ENCODE measurements around the gene MED12. TPM values are rescaled to one million over a fixed set of nuclear protein-coding genes. Genes with fewer than 3 reads are reported as not detected.

The MED12 gene
- total RNA-seq, 4 donors from 2014 or later = 26.5 to 41.4 (median 40.0) TPM

DNA sequence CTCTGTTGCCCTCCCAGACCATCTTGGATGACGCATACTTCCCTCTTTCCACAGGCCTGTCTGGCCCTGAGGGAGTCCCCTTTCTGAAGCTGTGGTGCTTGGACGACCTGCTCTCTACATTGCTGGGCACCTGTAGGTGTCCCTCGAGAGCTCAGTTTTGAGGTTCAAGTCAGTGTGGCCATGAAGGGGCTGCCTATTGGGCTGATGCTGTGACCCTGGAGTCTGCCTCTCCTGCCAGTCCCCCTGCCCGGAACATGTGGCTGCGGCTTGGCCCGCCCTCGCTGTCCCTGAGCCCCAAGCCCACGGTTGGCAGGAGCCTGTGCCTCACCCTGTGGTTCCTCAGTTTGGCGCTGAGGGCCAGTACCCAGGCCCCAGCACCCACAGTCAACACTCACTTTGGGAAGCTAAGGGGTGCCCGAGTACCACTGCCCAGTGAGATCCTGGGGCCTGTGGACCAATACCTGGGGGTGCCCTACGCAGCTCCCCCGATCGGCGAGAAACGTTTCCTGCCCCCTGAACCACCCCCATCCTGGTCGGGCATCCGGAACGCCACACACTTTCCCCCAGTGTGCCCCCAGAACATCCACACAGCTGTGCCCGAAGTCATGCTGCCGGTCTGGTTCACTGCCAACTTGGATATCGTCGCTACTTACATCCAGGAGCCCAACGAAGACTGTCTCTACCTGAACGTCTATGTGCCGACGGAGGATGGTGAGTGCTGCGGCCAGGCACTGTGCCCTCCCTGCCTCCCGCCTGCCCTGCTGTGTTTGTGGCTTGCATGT, 29.3 kb downstream of the MED12 start:
- no peaks in the 10 kb centered on the region for H3K36me3 ChIP-seq

DNA sequence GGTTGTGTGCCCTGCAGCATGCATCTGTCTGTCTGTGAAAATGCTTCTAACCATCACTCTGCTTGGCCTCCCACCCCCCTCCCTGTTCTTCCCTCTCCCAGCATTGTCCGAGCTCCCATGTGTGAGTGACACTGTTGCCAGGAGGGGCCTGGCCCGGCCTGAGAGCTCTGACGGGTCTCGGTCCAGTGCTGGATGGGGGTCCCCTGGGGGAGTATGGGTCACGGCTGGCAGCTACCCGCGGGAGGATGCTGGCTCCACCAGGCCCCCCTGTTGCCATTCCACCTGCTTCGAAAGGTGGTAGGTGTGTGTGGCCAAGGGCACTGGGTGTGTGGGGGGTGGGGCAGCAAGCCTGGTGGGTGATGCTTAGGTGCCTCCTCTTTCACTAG, 29.9 kb downstream of the MED12 start:
- H3K27ac ChIP-seq = no peak overlapping the region
- TF ChIP-seq POLR2AphosphoS5 (IDR thresholded peaks at IDR 0.05) (no peak), POLR2A (IDR thresholded peaks at IDR 0.05) (no peak), EP300 (IDR thresholded peaks at IDR 0.05; ENCODE audit: low read depth) (no peak)
- TF ChIP-seq, protein P1, sequence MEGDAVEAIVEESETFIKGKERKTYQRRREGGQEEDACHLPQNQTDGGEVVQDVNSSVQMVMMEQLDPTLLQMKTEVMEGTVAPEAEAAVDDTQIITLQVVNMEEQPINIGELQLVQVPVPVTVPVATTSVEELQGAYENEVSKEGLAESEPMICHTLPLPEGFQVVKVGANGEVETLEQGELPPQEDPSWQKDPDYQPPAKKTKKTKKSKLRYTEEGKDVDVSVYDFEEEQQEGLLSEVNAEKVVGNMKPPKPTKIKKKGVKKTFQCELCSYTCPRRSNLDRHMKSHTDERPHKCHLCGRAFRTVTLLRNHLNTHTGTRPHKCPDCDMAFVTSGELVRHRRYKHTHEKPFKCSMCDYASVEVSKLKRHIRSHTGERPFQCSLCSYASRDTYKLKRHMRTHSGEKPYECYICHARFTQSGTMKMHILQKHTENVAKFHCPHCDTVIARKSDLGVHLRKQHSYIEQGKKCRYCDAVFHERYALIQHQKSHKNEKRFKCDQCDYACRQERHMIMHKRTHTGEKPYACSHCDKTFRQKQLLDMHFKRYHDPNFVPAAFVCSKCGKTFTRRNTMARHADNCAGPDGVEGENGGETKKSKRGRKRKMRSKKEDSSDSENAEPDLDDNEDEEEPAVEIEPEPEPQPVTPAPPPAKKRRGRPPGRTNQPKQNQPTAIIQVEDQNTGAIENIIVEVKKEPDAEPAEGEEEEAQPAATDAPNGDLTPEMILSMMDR (IDR thresholded peaks at IDR 0.05) = no peak
- 93% methylated on average over 3 of the region's 8 CpGs; no CpG with 5 or more reads in 1 of the 2 donors for WGBS, 2 donors (ENCODE audit: low coverage in 1 of 2)
- no peaks in the 10 kb centered on the region for H3K36me3 ChIP-seq
- peaks cover 0 to 6% (median 5%) of the 10 kb centered on the region in 4 donors for H3K4me1 ChIP-seq
- in situ Hi-C loops (cut with MboI; ENCODE audit: low pct_ligation_motif_present in 1 of 4, low pct_unique_long_range_greater_than_20kb in 1 of 4, low sequenced_read_pairs in 3 of 4) = no loop called here
- no peak for DNase-seq
- intact Hi-C loops (cut with DNase I; ENCODE audit: low total_unique reads) = no loop called here
- H3K9me3 ChIP-seq = no peaks in the 10 kb centered on the region
- H3K27me3 ChIP-seq = no peaks in the 10 kb centered on the region
- H3K4me3 ChIP-seq = no peak overlapping the region

More for the DNA sequence above, 29.3 kb downstream of the MED12 start:
- Histone ChIP-seq H3K4me1 (peaks cover 0 to 6% (median 5%) of the 10 kb centered on the region in 4 donors), H3K4me3 (no peak overlapping the region), H3K9me3 (no peaks in the 10 kb centered on the region), H3K27ac (no peak overlapping the region), H3K27me3 (no peaks in the 10 kb centered on the region)
- DNase-seq = no peak
- TF ChIP-seq POLR2AphosphoS5 (IDR thresholded peaks at IDR 0.05) = no peak
- TF ChIP-seq, protein P1 (IDR thresholded peaks at IDR 0.05) = no peak
- TF ChIP-seq POLR2A (IDR thresholded peaks at IDR 0.05) = no peak
- no peak for TF ChIP-seq EP300 (IDR thresholded peaks at IDR 0.05; ENCODE audit: low read depth)
- in situ Hi-C loops (cut with MboI; ENCODE audit: low pct_ligation_motif_present in 1 of 4, low pct_unique_long_range_greater_than_20kb in 1 of 4, low sequenced_read_pairs in 3 of 4) (no loop called here), intact Hi-C loops (cut with DNase I; ENCODE audit: low total_unique reads) (no loop called here)
- WGBS, 2 donors (ENCODE audit: low coverage in 1 of 2) = 90% methylated on average over 26 of the region's 28 CpGs; no CpG with 5 or more reads in 1 of the 2 donors

DNA sequence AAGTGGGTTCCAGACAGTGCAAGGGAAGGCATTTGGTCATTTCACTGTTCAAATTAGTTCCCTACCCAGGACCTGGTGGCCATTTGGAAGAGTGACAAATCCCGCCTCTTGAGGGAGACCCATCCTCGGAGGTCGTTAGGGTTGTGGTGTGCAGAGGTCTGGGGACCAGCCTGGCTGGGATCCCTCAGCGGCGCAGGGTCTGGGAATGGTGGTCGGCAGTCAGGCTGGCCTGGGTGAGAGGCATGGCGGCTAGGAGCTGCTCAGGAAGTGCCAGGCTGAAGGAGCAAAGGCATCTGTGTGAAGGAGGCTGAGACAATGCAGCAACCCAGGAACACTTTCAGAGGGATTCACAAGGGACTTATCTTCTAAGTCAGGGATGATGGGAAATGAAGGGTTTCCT, 33.0 kb downstream of the MED12 start:
- intact Hi-C loops (cut with DNase I; ENCODE audit: low total_unique reads) = no loop called here
- no peak for DNase-seq
- in situ Hi-C loops (cut with MboI; ENCODE audit: low pct_ligation_motif_present in 1 of 4, low pct_unique_long_range_greater_than_20kb in 1 of 4, low sequenced_read_pairs in 3 of 4) = loop anchor here in 2 of 4 donors (25.0 kb wide), 2 partner anchors 164 to 389 kb away; no protein-coding TSS in a partner anchor
- H3K27ac ChIP-seq = no peak overlapping the region
- 74% methylated on average over 7 of the region's 7 CpGs; no CpG with 5 or more reads in 1 of the 2 donors for WGBS, 2 donors (ENCODE audit: low coverage in 1 of 2)
- H3K9me3 ChIP-seq = no peaks in the 10 kb centered on the region
- H3K4me1 ChIP-seq = peaks cover 0 to 3% (median 0%) of the 10 kb centered on the region in 4 donors
- H3K36me3 ChIP-seq = no peaks in the 10 kb centered on the region
- TF ChIP-seq, protein P1 (IDR thresholded peaks at IDR 0.05) = no peak
- TF ChIP-seq POLR2AphosphoS5 (IDR thresholded peaks at IDR 0.05) = no peak
- TF ChIP-seq EP300 (IDR thresholded peaks at IDR 0.05; ENCODE audit: low read depth) = no peak
- no peak for TF ChIP-seq POLR2A (IDR thresholded peaks at IDR 0.05)
- H3K27me3 ChIP-seq = no peaks in the 10 kb centered on the region
- no peak overlapping the region for H3K4me3 ChIP-seq

DNA sequence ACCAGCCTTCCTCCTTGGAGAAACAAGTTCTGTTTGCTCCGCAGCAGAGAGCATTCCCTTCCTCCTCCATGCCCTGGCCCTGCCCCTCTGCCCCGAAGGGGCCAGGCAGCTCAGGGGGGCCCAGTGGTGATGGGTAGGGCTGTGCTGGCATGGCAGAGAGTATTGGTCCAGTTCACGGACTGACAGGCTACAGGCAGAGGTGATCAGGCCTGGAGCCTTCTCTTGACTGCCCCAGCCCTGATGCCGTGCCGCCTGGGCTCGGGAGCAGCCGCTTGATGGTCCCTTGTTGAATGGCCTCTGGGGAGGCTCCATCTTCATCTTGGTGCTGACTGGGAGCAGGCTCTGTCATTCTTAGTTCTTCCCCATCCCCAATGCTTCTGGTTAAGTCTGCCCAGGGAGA, 35.8 kb downstream of the MED12 start:
- intact Hi-C loops (cut with DNase I; ENCODE audit: low total_unique reads) = no loop called here
- in situ Hi-C loops (cut with MboI; ENCODE audit: low pct_ligation_motif_present in 1 of 4, low pct_unique_long_range_greater_than_20kb in 1 of 4, low sequenced_read_pairs in 3 of 4) = loop anchor here in 2 of 4 donors (25.0 kb wide), 2 partner anchors 167 to 392 kb away; no protein-coding TSS in a partner anchor
- H3K27ac ChIP-seq = no peak overlapping the region
- no peaks in the 10 kb centered on the region for H3K9me3 ChIP-seq
- TF ChIP-seq POLR2AphosphoS5 (IDR thresholded peaks at IDR 0.05) (no peak), EP300 (IDR thresholded peaks at IDR 0.05; ENCODE audit: low read depth) (no peak), POLR2A (IDR thresholded peaks at IDR 0.05) (no peak)
- TF ChIP-seq, protein P1 (IDR thresholded peaks at IDR 0.05) = no peak
- 77% methylated on average over 7 of the region's 7 CpGs; no CpG with 5 or more reads in 1 of the 2 donors for WGBS, 2 donors (ENCODE audit: low coverage in 1 of 2)
- no peak for DNase-seq
- H3K36me3 ChIP-seq = no peaks in the 10 kb centered on the region
- no peaks in the 10 kb centered on the region for H3K4me1 ChIP-seq
- no peaks in the 10 kb centered on the region for H3K27me3 ChIP-seq
- no peak overlapping the region for H3K4me3 ChIP-seq
